ENCODE data around the gene TTK.
"Not testable (repeated sequence)": the region's sequence is repeated elsewhere in the genome, so short reads cannot be mapped to it uniquely, and the experiment has no call there.

TTK gene

GRCh38 chr6:80022803-80023202, 18.4 kb downstream of the TTK start:
- no peaks in the 10 kb centered on the region for H3K27me3 Mint-ChIP-seq (ENCODE audit: low read depth)
- peaks cover 18% of the 10 kb centered on the region for H3K36me3 Mint-ChIP-seq (ENCODE audit: low read depth)
- no peaks in the 10 kb centered on the region for H3K9me3 Mint-ChIP-seq
- TF ChIP-seq CTCF (IDR thresholded peaks at IDR 0.05; ENCODE audit: unreplicated experiment in 3 of 3): no peak
- H3K27ac Mint-ChIP-seq: no peak overlapping the region
- H3K4me3 Mint-ChIP-seq: no peak overlapping the region
- H3K4me1 Mint-ChIP-seq: no peaks in the 10 kb centered on the region

GRCh38 chr6:80028589-80028988, 24.1 kb downstream of the TTK start:
- Mint-ChIP-seq H3K27me3 (ENCODE audit: low read depth) (no peaks in the 10 kb centered on the region), H3K9me3 (no peaks in the 10 kb centered on the region), H3K36me3 (ENCODE audit: low read depth) (peaks cover 43% of the 10 kb centered on the region), H3K4me1 (no peaks in the 10 kb centered on the region), H3K4me3 (no peak overlapping the region), H3K27ac (no peak overlapping the region)
- no peak for TF ChIP-seq CTCF (IDR thresholded peaks at IDR 0.05; ENCODE audit: unreplicated experiment in 3 of 3)

- no peak overlapping the region for H3K27ac Mint-ChIP-seq
- H3K9me3 Mint-ChIP-seq: no peaks in the 10 kb centered on the region
- no peak for TF ChIP-seq CTCF (IDR thresholded peaks at IDR 0.05; ENCODE audit: unreplicated experiment in 3 of 3)
- no peaks in the 10 kb centered on the region for H3K27me3 Mint-ChIP-seq (ENCODE audit: low read depth)
- H3K36me3 Mint-ChIP-seq (ENCODE audit: low read depth): peaks cover 45% of the 10 kb centered on the region
- H3K4me1 Mint-ChIP-seq: no peaks in the 10 kb centered on the region
- H3K4me3 Mint-ChIP-seq: no peak overlapping the region
These were observed 25.0 kb downstream of the TTK start for GRCh38 chr6:80029470-80029869.

- not testable (repeated sequence) for H3K27ac Mint-ChIP-seq; H3K4me3 Mint-ChIP-seq; H3K4me1 Mint-ChIP-seq; H3K27me3 Mint-ChIP-seq (ENCODE audit: low read depth)
- peaks cover 19% of the 10 kb centered on the region for H3K9me3 Mint-ChIP-seq
- H3K36me3 Mint-ChIP-seq (ENCODE audit: low read depth): peaks cover 41% of the 10 kb centered on the region
These were observed 43.8 kb downstream of the TTK start for GRCh38 chr6:80048220-80048619.

GRCh38 chr6:80060774-80061173, 56.3 kb downstream of the TTK start:
- Mint-ChIP-seq H3K36me3 (ENCODE audit: low read depth) (no peaks in the 10 kb centered on the region), H3K4me3 (no peak overlapping the region), H3K4me1 (peaks cover 5% of the 10 kb centered on the region), H3K27me3 (ENCODE audit: low read depth) (no peaks in the 10 kb centered on the region), H3K27ac (no peak overlapping the region), H3K9me3 (no peaks in the 10 kb centered on the region)
- TF ChIP-seq CTCF (IDR thresholded peaks at IDR 0.05; ENCODE audit: unreplicated experiment in 3 of 3): no peak

- not testable (repeated sequence) for H3K27me3 Mint-ChIP-seq (ENCODE audit: low read depth); H3K4me3 Mint-ChIP-seq; H3K36me3 Mint-ChIP-seq (ENCODE audit: low read depth); H3K4me1 Mint-ChIP-seq; H3K27ac Mint-ChIP-seq; H3K9me3 Mint-ChIP-seq
These were observed 63.7 kb downstream of the TTK start for GRCh38 chr6:80068146-80068545.

- H3K4me1 Mint-ChIP-seq; H3K9me3 Mint-ChIP-seq; H3K27me3 Mint-ChIP-seq (ENCODE audit: low read depth); H3K4me3 Mint-ChIP-seq; H3K27ac Mint-ChIP-seq; H3K36me3 Mint-ChIP-seq (ENCODE audit: low read depth): not testable (repeated sequence)
These were observed 66.0 kb downstream of the TTK start for GRCh38 chr6:80070431-80070830.

- H3K36me3 Mint-ChIP-seq (ENCODE audit: low read depth): no peaks in the 10 kb centered on the region
- H3K4me3 Mint-ChIP-seq: no peak overlapping the region
- no peaks in the 10 kb centered on the region for H3K9me3 Mint-ChIP-seq
- no peaks in the 10 kb centered on the region for H3K4me1 Mint-ChIP-seq
- H3K27me3 Mint-ChIP-seq (ENCODE audit: low read depth): no peaks in the 10 kb centered on the region
- TF ChIP-seq CTCF (IDR thresholded peaks at IDR 0.05; ENCODE audit: unreplicated experiment in 3 of 3): no peak
- no peak overlapping the region for H3K27ac Mint-ChIP-seq
These were observed 72.6 kb downstream of the TTK start for GRCh38 chr6:80077067-80077466.

Data from nephron (organoid).